GM10248 (cell line): Measurements from ENCODE around the gene PDE3A.

ENCODE experiments used
- CTCF ChIA-PET: fragments of 300-600 bp; sonication (Branson Sonifier 250); formaldehyde crosslinking; extraction: SDS; loops from one replicate; lab custom pipeline; 2021; ENCODE audit warnings: antibody characterized with exemption; lab: Yijun Ruan, JAX
- POLR2A ChIA-PET: fragments of 350-650 bp; sonication (Branson Sonifier 250); formaldehyde crosslinking; extraction: SDS; loops from one replicate; lab custom pipeline; 2020; ENCODE audit warnings: antibody characterized with exemption; lab: Yijun Ruan, JAX
- DNase-seq: peaks from one replicate; pipeline ENCODE4 v3.0.0; 2012; ENCODE audit errors: extremely low spot score
- TF ChIP-seq, protein P1 (sequence below): IDR thresholded peaks from 2 replicates; pipeline ENCODE4 v1.5.1; 2012; ENCODE audit warnings: mild to moderate bottlenecking, low read depth; ENCODE audit errors: extremely low read depth, missing control alignments, control extremely low read depth

Gene PDE3A

DNA sequence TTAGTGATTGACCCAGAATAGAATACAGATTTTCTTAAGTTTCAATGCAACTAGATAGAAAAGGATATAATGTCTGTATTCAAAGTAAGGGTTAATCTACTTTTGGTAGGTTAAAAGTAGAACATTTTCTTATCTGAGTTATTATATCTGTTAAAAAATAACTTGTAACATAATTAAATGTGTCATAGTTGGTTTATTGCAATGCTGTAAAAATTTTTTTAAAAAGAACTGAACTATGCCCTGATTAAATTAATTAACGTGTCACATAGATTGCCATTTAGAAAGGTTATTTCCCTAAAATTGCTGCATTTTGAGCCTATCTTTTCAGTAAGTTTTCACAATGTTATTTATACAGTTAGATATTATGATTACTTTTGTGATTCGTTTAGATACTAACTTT, 89.2 kb downstream of the PDE3A start:
- TF ChIP-seq, protein P1, sequence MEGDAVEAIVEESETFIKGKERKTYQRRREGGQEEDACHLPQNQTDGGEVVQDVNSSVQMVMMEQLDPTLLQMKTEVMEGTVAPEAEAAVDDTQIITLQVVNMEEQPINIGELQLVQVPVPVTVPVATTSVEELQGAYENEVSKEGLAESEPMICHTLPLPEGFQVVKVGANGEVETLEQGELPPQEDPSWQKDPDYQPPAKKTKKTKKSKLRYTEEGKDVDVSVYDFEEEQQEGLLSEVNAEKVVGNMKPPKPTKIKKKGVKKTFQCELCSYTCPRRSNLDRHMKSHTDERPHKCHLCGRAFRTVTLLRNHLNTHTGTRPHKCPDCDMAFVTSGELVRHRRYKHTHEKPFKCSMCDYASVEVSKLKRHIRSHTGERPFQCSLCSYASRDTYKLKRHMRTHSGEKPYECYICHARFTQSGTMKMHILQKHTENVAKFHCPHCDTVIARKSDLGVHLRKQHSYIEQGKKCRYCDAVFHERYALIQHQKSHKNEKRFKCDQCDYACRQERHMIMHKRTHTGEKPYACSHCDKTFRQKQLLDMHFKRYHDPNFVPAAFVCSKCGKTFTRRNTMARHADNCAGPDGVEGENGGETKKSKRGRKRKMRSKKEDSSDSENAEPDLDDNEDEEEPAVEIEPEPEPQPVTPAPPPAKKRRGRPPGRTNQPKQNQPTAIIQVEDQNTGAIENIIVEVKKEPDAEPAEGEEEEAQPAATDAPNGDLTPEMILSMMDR, result no peak
- no peak for DNase-seq
- POLR2A ChIA-PET, result no interaction called here
- CTCF ChIA-PET, result no interaction called here

DNA sequence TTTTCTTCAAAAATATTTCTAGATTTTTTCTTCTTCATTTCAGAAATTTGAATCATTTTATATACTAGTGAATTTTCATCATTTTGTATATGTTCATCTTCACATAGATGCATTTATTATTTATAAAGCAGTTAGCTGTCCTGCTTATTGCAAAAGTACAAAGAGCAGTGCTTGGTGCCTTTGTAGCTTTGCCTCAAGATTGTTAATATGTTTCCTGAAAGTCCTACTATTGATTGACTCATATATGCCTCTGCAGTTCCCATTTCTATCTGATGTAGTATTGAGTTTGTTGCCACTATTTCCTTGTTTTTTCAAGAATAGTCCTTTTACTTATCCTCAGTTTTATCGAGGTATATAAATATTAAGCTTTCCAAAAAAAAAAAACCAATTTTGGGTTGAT, 89.7 kb downstream of the PDE3A start:
- POLR2A ChIA-PET, result no interaction called here
- TF ChIP-seq, protein P1, result no peak

DNA sequence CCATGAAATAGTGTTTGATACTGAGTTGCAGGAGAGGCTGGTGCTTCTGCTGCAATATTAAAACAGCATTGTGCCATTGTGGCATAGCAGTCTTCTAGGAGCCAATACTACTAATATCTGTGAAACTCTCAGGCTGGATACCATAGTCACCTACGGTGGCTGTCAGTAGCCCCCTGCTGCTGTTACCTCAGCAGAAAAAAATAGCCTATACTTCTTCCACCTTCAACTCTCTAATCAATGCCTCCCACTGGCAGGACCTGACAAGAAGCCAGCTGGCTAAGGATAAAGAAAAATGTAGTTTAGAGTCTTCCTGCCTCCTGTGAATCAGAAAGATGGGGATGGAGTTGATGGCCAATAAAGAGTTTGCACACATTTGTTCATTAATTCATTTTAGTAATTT, 91.6 kb downstream of the PDE3A start:
- ChIA-PET CTCF (no interaction called here), POLR2A (no interaction called here)
- no peak for DNase-seq
- TF ChIP-seq, protein P1, result no peak

More for the DNA sequence above, 89.7 kb downstream of the PDE3A start:
- CTCF ChIA-PET, result no interaction called here
- no peak for DNase-seq

DNA sequence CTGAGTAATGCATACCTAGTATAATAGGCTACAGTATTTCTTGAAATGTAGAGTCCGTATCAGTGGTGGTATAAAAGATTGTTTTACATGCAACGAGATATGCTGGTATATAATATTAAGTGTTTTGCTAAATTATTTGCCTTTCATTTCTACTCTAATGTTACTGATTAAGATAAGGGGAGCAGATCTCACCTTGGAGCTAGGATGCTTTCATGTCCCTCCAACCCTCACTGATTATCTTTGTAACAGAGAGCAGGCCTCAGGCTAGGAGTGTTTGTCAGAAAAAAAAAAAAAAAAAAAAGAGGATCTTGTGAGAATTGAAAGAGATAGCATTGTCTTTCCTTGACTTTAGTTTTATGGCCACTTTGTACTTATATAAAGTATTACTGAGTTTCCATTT, 92.6 kb downstream of the PDE3A start:
- DNase-seq, result no peak
- POLR2A ChIA-PET, result no interaction called here
- CTCF ChIA-PET, result interaction anchor here (1.1 kb wide), 1 partner anchor 11 kb away, joined by 4 read pairs; no protein-coding TSS in a partner anchor
- TF ChIP-seq, protein P1, result no peak

DNA sequence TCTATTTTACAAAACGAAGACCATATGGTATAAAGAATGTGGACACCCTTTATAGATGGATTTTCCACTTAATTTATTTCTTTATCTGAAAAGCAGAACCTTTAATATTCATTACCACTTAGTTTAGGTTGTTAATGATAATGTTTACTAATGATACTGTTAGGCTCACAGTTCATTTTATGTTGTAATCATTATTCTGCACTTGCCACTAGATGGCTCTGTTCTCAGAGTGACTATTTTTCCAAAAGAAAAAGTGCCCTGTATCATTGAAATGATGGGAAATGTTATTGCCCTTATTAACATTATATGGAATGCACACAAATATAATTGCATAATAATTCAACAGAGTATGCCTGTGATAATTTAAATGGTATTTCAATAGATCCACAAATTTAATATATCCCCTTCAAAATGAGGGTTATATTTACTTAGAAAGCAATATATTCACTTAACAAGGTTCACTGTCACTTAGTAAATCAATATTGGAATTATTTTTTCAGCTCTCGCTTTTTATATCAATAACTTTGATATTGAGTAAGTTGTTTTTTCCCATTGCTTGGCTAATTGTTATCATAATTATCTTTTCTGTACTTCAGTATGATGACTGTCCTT, 95.7 kb downstream of the PDE3A start:
- ChIA-PET CTCF (interaction anchor here (1.1 to 1.4 kb wide), 2 partner anchors 66 to 83 kb away, joined by 3 read pairs; no protein-coding TSS in a partner anchor), POLR2A (no interaction called here)
- TF ChIP-seq, protein P1, result peak; percentile 65
- DNase-seq, result peak; percentile 7

DNA sequence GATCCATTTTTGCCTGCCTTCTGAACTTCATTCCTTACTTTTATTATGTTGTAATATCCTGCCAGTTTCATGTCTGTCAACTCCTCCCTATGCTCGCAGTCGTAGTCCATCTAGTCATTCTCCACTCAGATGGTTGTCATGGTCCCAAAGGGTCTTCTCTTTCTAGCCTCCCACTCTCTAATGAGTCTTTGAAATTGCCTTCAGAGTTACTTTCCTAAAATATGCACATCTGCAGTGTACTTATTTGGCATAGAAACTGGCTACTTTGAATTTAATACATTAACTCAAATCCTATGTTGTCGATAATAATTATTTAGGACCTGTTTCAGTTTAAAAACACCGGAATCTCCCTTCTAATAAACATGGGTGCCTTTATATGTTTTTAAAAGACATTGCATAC, 101.0 kb downstream of the PDE3A start:
- TF ChIP-seq, protein P1, result no peak
- POLR2A ChIA-PET, result no interaction called here
- CTCF ChIA-PET, result no interaction called here
- DNase-seq, result no peak
